GM18511 (cell line): ENCODE data around the gene EDC4.
A peak's percentile ranks its signal among the peaks of the same experiment; 100 is the strongest.

Experiments
- ATAC-seq: cut with Tn5 transposase; IDR thresholded peaks from one replicate; pipeline ENCODE4 v1.9.1; 2021; ENCODE audit warnings: mild to moderate bottlenecking, moderate library complexity; ENCODE audit not compliant: unreplicated experiment

EDC4 gene

GRCh38 chr16:67878846-67879245 lies 6.0 kb downstream of the EDC4 start:
- no peak for ATAC-seq

GRCh38 chr16:67879462-67879861 lies 6.6 kb downstream of the EDC4 start:
- ATAC-seq = no peak

GRCh38 chr16:67879936-67880335 lies 7.1 kb downstream of the EDC4 start:
- ATAC-seq = no peak

- ATAC-seq = no peak
These were observed 7.7 kb downstream of the EDC4 start for GRCh38 chr16:67880584-67880983.

- ATAC-seq = no peak
These were observed 8.8 kb downstream of the EDC4 start for GRCh38 chr16:67881621-67882161.

- no peak for ATAC-seq
These were observed 9.7 kb downstream of the EDC4 start for GRCh38 chr16:67882374-67883145.

- no peak for ATAC-seq
These were observed 10.5 kb downstream of the EDC4 start for GRCh38 chr16:67883146-67883871.

- ATAC-seq = no peak
These were observed 11.0 kb downstream of the EDC4 start for GRCh38 chr16:67883872-67884261.

GRCh38 chr16:67884684-67885083 lies 11.8 kb downstream of the EDC4 start, which contains the start of gene NRN1L:
TSS of gene NRN1L (plus strand) at chr16:67884885. CDS start at chr16:67884904, 19 bp downstream.
- no peak for ATAC-seq

GRCh38 chr16:67885545-67885944 lies 12.7 kb downstream of the EDC4 start:
- ATAC-seq = no peak

GRCh38 chr16:67885976-67886375 lies 13.1 kb downstream of the EDC4 start:
- ATAC-seq = no peak

- no peak for ATAC-seq
These were observed 13.5 kb downstream of the EDC4 start for GRCh38 chr16:67886387-67886786.

- ATAC-seq = no peak
These were observed 15.5 kb downstream of the EDC4 start for GRCh38 chr16:67888331-67888730.

GRCh38 chr16:67892375-67892774 lies 19.5 kb downstream of the EDC4 start:
- ATAC-seq = no peak

- peak; percentile 97 for ATAC-seq
These were observed 20.3 kb downstream of the EDC4 start, which contains the start of gene PSKH1 for GRCh38 chr16:67892899-67893742. TSS of gene PSKH1 (plus strand) at chr16:67893254. CDS start at chr16:67908750, 15,496 bp downstream.

- no peak for ATAC-seq
These were observed 21.0 kb downstream of the EDC4 start for GRCh38 chr16:67893743-67894399.

GRCh38 chr16:67897231-67897630 lies 24.4 kb downstream of the EDC4 start:
- no peak for ATAC-seq

GRCh38 chr16:67901734-67902133 lies 28.9 kb downstream of the EDC4 start:
- ATAC-seq = no peak

- ATAC-seq = no peak
These were observed 30.0 kb downstream of the EDC4 start for GRCh38 chr16:67902831-67903230.

GRCh38 chr16:67907397-67908180 lies 34.7 kb downstream of the EDC4 start:
- no peak for ATAC-seq
